ENCODE measurements around the gene DIP2C. TPM values are rescaled to one million over a fixed set of nuclear protein-coding genes. Genes with fewer than 3 reads are reported as not detected.

DIP2C gene
- total RNA-seq, 1 donor from 2014 or later = 23.1 TPM

- Mint-ChIP-seq H3K27ac (no peak overlapping the region), H3K4me1 (ENCODE audit: unreplicated experiment) (no peaks in the 10 kb centered on the region), H3K4me3 (no peak overlapping the region), H3K36me3 (peaks cover 26% of the 10 kb centered on the region), H3K27me3 (no peaks in the 10 kb centered on the region), H3K9me3 (no peaks in the 10 kb centered on the region)
- no peak for TF ChIP-seq CTCF (conservative IDR thresholded peaks at IDR 0.05)
- no peak for DNase-seq (ENCODE audit: extremely low spot score, unreplicated experiment)
Measured at GRCh38 chr10:469947-470338, 219.5 kb downstream of the DIP2C start.

GRCh38 chr10:459743-460142 is 229.7 kb downstream of the DIP2C start:
- no peak overlapping the region for H3K4me3 Mint-ChIP-seq
- DNase-seq (ENCODE audit: extremely low spot score, unreplicated experiment) = no peak
- H3K27me3 Mint-ChIP-seq = no peaks in the 10 kb centered on the region
- H3K9me3 Mint-ChIP-seq = peaks cover 5% of the 10 kb centered on the region
- no peak for TF ChIP-seq CTCF (conservative IDR thresholded peaks at IDR 0.05)
- H3K36me3 Mint-ChIP-seq = peaks cover 35% of the 10 kb centered on the region
- peaks cover 8% of the 10 kb centered on the region for H3K4me1 Mint-ChIP-seq (ENCODE audit: unreplicated experiment)
- H3K27ac Mint-ChIP-seq = no peak overlapping the region

- peaks cover 31% of the 10 kb centered on the region for H3K36me3 Mint-ChIP-seq
- peak; percentile 47 for DNase-seq (ENCODE audit: extremely low spot score, unreplicated experiment)
- no peak overlapping the region for H3K27ac Mint-ChIP-seq
Measured at GRCh38 chr10:458421-458851, 231.0 kb downstream of the DIP2C start.

GRCh38 chr10:456486-456885 is 233.0 kb downstream of the DIP2C start:
- no peaks in the 10 kb centered on the region for H3K27me3 Mint-ChIP-seq
- no peak overlapping the region for H3K27ac Mint-ChIP-seq
- peaks cover 29% of the 10 kb centered on the region for H3K4me1 Mint-ChIP-seq (ENCODE audit: unreplicated experiment)

More at GRCh38 chr10:458421-458851, 231.0 kb downstream of the DIP2C start:
- H3K9me3 Mint-ChIP-seq = no peaks in the 10 kb centered on the region
- H3K27me3 Mint-ChIP-seq = no peaks in the 10 kb centered on the region
- peaks cover 10% of the 10 kb centered on the region for H3K4me1 Mint-ChIP-seq (ENCODE audit: unreplicated experiment)
- H3K4me3 Mint-ChIP-seq = no peak overlapping the region
- TF ChIP-seq CTCF (conservative IDR thresholded peaks at IDR 0.05) = no peak

GRCh38 chr10:454860-455259 is 234.6 kb downstream of the DIP2C start:
- Mint-ChIP-seq H3K27me3 (no peaks in the 10 kb centered on the region), H3K27ac (peak overlapping the region; percentile 57), H3K9me3 (no peaks in the 10 kb centered on the region), H3K4me1 (ENCODE audit: unreplicated experiment) (peaks cover 34% of the 10 kb centered on the region), H3K4me3 (no peak overlapping the region), H3K36me3 (peaks cover 15% of the 10 kb centered on the region)
- no peak for DNase-seq (ENCODE audit: extremely low spot score, unreplicated experiment)
- no peak for TF ChIP-seq CTCF (conservative IDR thresholded peaks at IDR 0.05)

More at GRCh38 chr10:456486-456885, 233.0 kb downstream of the DIP2C start:
- no peak for TF ChIP-seq CTCF (conservative IDR thresholded peaks at IDR 0.05)
- H3K9me3 Mint-ChIP-seq = no peaks in the 10 kb centered on the region
- no peak for DNase-seq (ENCODE audit: extremely low spot score, unreplicated experiment)
- peaks cover 18% of the 10 kb centered on the region for H3K36me3 Mint-ChIP-seq
- H3K4me3 Mint-ChIP-seq = no peak overlapping the region

GRCh38 chr10:453647-454046 is 235.8 kb downstream of the DIP2C start:
- H3K4me1 Mint-ChIP-seq (ENCODE audit: unreplicated experiment) = peaks cover 34% of the 10 kb centered on the region
- H3K9me3 Mint-ChIP-seq = no peaks in the 10 kb centered on the region
- H3K36me3 Mint-ChIP-seq = peaks cover 16% of the 10 kb centered on the region

More at GRCh38 chr10:453647-454046, 235.8 kb downstream of the DIP2C start:
- no peak for TF ChIP-seq CTCF (conservative IDR thresholded peaks at IDR 0.05)
- peak overlapping the region; percentile 54 for H3K27ac Mint-ChIP-seq
- no peak for DNase-seq (ENCODE audit: extremely low spot score, unreplicated experiment)
- H3K27me3 Mint-ChIP-seq = no peaks in the 10 kb centered on the region
- no peak overlapping the region for H3K4me3 Mint-ChIP-seq

All from type B pancreatic cell (in vitro differentiated cells).